Neural progenitor cell (in vitro differentiated cells): ENCODE measurements around the gene SBF1. TPM values are rescaled to one million over a fixed set of nuclear protein-coding genes. Genes with fewer than 3 reads are reported as not detected.

Experiments
- DNase-seq: peaks from one replicate; pipeline ENCODE4 v3.0.0-alpha.2; 2016; ENCODE audit warnings: low spot score
- H2AFZ ChIP-seq: fragments of 200-600 bp; sonication (generic); replicated peaks from 2 replicates; pipeline ENCODE4 v1.6.1; 2016; ENCODE audit warnings: antibody characterized with exemption
- H3F3A ChIP-seq: fragments of 200-600 bp; sonication (generic); 2 replicates; pipeline ENCODE4 v1.6.1; 2016; ENCODE audit warnings: antibody characterized with exemption, low read depth
- H3K27ac ChIP-seq: fragments of 200-600 bp; sonication (generic); 2 replicates; pipeline ENCODE4 v1.5.1; 2016; ENCODE audit warnings: mild to moderate bottlenecking
- H3K27me3 ChIP-seq: fragments of 200-600 bp; sonication (generic); 2 replicates; pipeline ENCODE4 v1.6.1; 2016; ENCODE audit warnings: mild to moderate bottlenecking, moderate library complexity
- H3K36me3 ChIP-seq: fragments of 200-600 bp; sonication (generic); 2 replicates; pipeline ENCODE4 v1.5.1; 2016
- H3K4me1 ChIP-seq: fragments of 200-600 bp; sonication (generic); 2 replicates; pipeline ENCODE4 v1.6.1; 2016; ENCODE audit warnings: mixed run types
- H3K4me2 ChIP-seq: fragments of 200-600 bp; sonication (generic); 2 replicates; pipeline ENCODE4 v1.6.1; 2016
- H3K4me3 ChIP-seq: fragments of 200-600 bp; sonication (generic); 2 replicates; pipeline ENCODE4 v1.5.1; 2016
- H3K79me2 ChIP-seq: fragments of 200-600 bp; sonication (generic); 2 replicates; pipeline ENCODE4 v1.6.1; 2016; ENCODE audit warnings: low read depth
- H3K9ac ChIP-seq: fragments of 200-600 bp; sonication (generic); 2 replicates; pipeline ENCODE4 v1.6.1; 2016
- H3K9me3 ChIP-seq: fragments of 200-600 bp; sonication (generic); 2 replicates; pipeline ENCODE4 v1.5.1; 2016; ENCODE audit warnings: low read depth
- H4K20me1 ChIP-seq: fragments of 200-600 bp; sonication (generic); 2 replicates; pipeline ENCODE4 v1.6.1; 2016; ENCODE audit warnings: low read depth
- H3K27ac Mint-ChIP-seq: 3 replicates; pipeline ENCODE4 v1.8.0; 2021; ENCODE audit warnings: mixed read lengths
- H3K27me3 Mint-ChIP-seq: 2 replicates; pipeline ENCODE4 v1.8.0; 2022; ENCODE audit warnings: low read depth, mild to moderate bottlenecking, inconsistent platforms, moderate library complexity, mixed read lengths; ENCODE audit not compliant: insufficient read depth
- H3K36me3 Mint-ChIP-seq: 3 replicates; pipeline ENCODE4 v1.8.0; 2021; ENCODE audit warnings: mixed read lengths
- H3K4me1 Mint-ChIP-seq: 3 replicates; pipeline ENCODE4 v1.8.0; 2021; ENCODE audit warnings: mixed read lengths
- H3K4me3 Mint-ChIP-seq: 3 replicates; pipeline ENCODE4 v1.8.0; 2021; ENCODE audit warnings: mild to moderate bottlenecking, moderate library complexity, mixed read lengths
- H3K9me3 Mint-ChIP-seq: 3 replicates; pipeline ENCODE4 v1.8.0; 2020; ENCODE audit warnings: mixed read lengths
- EZH2 ChIP-seq: fragments of 200-600 bp; sonication (generic); IDR thresholded peaks from 2 replicates; pipeline ENCODE4 v1.6.1; 2017; ENCODE audit warnings: antibody characterized with exemption, mild to moderate bottlenecking, moderate library complexity
- EZH2phosphoT487 ChIP-seq: fragments of 200-600 bp; sonication (generic); IDR thresholded peaks from 2 replicates; pipeline ENCODE4 v1.6.1; 2017; ENCODE audit warnings: antibody characterized with exemption
- total RNA-seq: library from RNA; depleted of rRNA; stranded (reverse); fragments of >200 nt; gene quantifications from 2 replicates; pipeline ENCODE4 v1.2.3, GENCODE V29; 2015; ENCODE audit warnings: low replicate concordance
- TF ChIP-seq, protein P1 (sequence below): fragments of 200-600 bp; sonication (generic); IDR thresholded peaks from 2 replicates; pipeline ENCODE4 v1.5.1; 2017; ENCODE audit warnings: antibody characterized with exemption, mild to moderate bottlenecking

The SBF1 gene
- total RNA-seq, 1 donor from 2014 or later, result 25.8 TPM

- no peak overlapping the region for H3K4me3 Mint-ChIP-seq
- peaks cover 10% of the 10 kb centered on the region for H3K79me2 ChIP-seq
- peaks cover 13% of the 10 kb centered on the region for H4K20me1 ChIP-seq
- DNase-seq, result no peak
- H3K4me1 Mint-ChIP-seq, result peaks cover 2% of the 10 kb centered on the region
- H3K9ac ChIP-seq, result no peak overlapping the region
- peaks cover 7% of the 10 kb centered on the region for H3K4me1 ChIP-seq
- H3K27me3 Mint-ChIP-seq, result no peaks in the 10 kb centered on the region
- no peak overlapping the region for H3K4me2 ChIP-seq
- H3K9me3 Mint-ChIP-seq, result no peaks in the 10 kb centered on the region
- no peak for TF ChIP-seq EZH2phosphoT487
- TF ChIP-seq, protein P1, sequence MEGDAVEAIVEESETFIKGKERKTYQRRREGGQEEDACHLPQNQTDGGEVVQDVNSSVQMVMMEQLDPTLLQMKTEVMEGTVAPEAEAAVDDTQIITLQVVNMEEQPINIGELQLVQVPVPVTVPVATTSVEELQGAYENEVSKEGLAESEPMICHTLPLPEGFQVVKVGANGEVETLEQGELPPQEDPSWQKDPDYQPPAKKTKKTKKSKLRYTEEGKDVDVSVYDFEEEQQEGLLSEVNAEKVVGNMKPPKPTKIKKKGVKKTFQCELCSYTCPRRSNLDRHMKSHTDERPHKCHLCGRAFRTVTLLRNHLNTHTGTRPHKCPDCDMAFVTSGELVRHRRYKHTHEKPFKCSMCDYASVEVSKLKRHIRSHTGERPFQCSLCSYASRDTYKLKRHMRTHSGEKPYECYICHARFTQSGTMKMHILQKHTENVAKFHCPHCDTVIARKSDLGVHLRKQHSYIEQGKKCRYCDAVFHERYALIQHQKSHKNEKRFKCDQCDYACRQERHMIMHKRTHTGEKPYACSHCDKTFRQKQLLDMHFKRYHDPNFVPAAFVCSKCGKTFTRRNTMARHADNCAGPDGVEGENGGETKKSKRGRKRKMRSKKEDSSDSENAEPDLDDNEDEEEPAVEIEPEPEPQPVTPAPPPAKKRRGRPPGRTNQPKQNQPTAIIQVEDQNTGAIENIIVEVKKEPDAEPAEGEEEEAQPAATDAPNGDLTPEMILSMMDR, result no peak
- TF ChIP-seq EZH2, result no peak
- peaks cover 3% of the 10 kb centered on the region for H3F3A ChIP-seq
- no peaks in the 10 kb centered on the region for H3K27me3 ChIP-seq
- peaks cover 4% of the 10 kb centered on the region for H3K36me3 Mint-ChIP-seq
- no peak overlapping the region for H2AFZ ChIP-seq
- H3K36me3 ChIP-seq, result no peaks in the 10 kb centered on the region
- H3K4me3 ChIP-seq, result no peak overlapping the region
- H3K9me3 ChIP-seq, result no peaks in the 10 kb centered on the region
- H3K27ac ChIP-seq, result no peak overlapping the region
- no peak overlapping the region for H3K27ac Mint-ChIP-seq
These were observed 28.8 kb upstream of the SBF1 start for GRCh38 chr22:50503475-50504145.

DNA sequence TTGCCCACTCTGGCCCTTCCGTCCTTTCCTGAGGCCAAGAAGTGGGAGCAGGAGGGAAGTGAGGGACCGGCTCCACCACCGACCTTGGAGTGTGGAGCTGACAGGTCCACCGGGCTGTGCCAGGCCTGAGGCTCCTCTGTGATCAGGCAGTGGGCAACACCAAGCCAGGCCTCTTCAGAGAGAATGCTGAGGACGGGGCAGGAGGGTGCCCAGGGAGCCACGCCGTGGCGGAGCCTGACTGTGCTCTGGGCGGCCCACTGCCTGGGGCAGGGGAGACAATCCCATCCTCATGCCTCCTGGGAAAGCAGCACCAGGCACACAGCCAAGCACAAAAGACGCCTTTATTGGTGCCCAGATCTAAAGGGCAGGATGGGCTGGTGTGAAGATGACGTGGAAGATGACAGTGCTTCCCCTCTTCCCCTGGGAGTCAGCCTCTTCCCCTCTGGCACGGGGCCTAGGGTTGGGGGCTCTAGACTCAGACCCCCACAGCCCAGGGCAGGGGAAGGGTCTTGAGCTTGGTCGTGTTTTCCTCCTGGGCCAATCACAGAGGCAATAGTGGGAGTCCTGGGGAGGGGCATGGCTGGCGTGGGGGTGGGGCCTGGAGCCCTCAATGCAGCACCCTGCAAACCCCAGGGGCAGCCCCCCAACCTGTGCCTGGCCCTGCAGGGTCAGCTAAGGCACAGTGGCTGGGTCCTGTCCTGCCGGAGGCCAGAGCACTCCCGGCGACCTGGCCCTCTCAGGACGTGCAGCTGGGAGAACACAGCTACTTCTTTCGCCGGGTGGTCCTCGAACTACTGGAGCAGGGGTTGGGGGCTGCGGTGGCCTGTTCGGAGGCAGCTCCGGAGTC, 28.0 kb upstream of the SBF1 start:
- DNase-seq, result no peak
- peaks cover 4% of the 10 kb centered on the region for H3K36me3 Mint-ChIP-seq
- H3K36me3 ChIP-seq, result no peaks in the 10 kb centered on the region

DNA sequence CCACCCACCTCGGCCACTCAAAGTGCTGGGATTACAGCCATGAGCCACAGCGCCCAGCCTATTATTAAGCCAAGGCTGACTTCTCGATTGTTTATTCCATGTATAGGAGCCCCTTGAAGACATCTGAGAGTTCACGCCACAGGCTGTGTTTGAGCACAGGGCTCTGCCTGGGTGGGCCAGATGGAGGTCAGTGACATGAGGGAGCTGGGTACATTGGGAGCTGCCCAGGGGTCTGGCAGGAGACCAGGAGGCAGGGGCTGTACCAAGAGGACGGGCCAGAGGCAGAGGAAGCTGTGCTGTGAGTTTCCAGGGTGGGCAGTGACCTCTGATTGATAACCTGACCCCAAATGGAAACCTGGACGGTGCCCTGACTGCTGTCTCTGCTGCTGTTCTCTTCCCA, 27.3 kb upstream of the SBF1 start:
- no peaks in the 10 kb centered on the region for H3K9me3 Mint-ChIP-seq
- H3K4me3 Mint-ChIP-seq, result no peak overlapping the region
- peaks cover 14% of the 10 kb centered on the region for H3F3A ChIP-seq

More for the DNA sequence above, 28.0 kb upstream of the SBF1 start:
- Histone ChIP-seq H3K9ac (no peak overlapping the region), H3K9me3 (no peaks in the 10 kb centered on the region), H3F3A (peaks cover 11% of the 10 kb centered on the region), H2AFZ (no peak overlapping the region), H3K4me1 (peaks cover 7% of the 10 kb centered on the region), H3K27ac (no peak overlapping the region), H3K79me2 (peaks cover 6% of the 10 kb centered on the region), H3K4me2 (no peak overlapping the region), H3K27me3 (no peaks in the 10 kb centered on the region), H4K20me1 (peaks cover 11% of the 10 kb centered on the region), H3K4me3 (no peak overlapping the region)
- H3K9me3 Mint-ChIP-seq, result no peaks in the 10 kb centered on the region
- TF ChIP-seq EZH2, result no peak
- TF ChIP-seq EZH2phosphoT487, result no peak
- TF ChIP-seq, protein P1, result no peak
- H3K27ac Mint-ChIP-seq, result no peak overlapping the region
- H3K4me3 Mint-ChIP-seq, result no peak overlapping the region
- peaks cover 3% of the 10 kb centered on the region for H3K4me1 Mint-ChIP-seq
- H3K27me3 Mint-ChIP-seq, result peaks cover 1% of the 10 kb centered on the region

More for the DNA sequence above, 27.3 kb upstream of the SBF1 start:
- Histone ChIP-seq H3K9me3 (no peaks in the 10 kb centered on the region), H3K27me3 (no peaks in the 10 kb centered on the region), H2AFZ (no peak overlapping the region), H3K4me3 (no peak overlapping the region), H3K9ac (no peak overlapping the region), H3K36me3 (no peaks in the 10 kb centered on the region), H4K20me1 (peaks cover 11% of the 10 kb centered on the region), H3K79me2 (peaks cover 4% of the 10 kb centered on the region), H3K4me2 (no peak overlapping the region), H3K27ac (no peak overlapping the region), H3K4me1 (peaks cover 7% of the 10 kb centered on the region)
- TF ChIP-seq EZH2phosphoT487, result no peak
- TF ChIP-seq, protein P1, result no peak
- TF ChIP-seq EZH2, result no peak
- Mint-ChIP-seq H3K36me3 (peaks cover 4% of the 10 kb centered on the region), H3K27ac (no peak overlapping the region), H3K4me1 (peaks cover 3% of the 10 kb centered on the region), H3K27me3 (peaks cover 3% of the 10 kb centered on the region)
- no peak for DNase-seq
